SKM-1 treated with dmso at 0.1 percent for 144 hours (cell line): Measurements from ENCODE around the gene OPCML.

Experiments
- DNase-seq: peaks from one replicate; lab custom pipeline; 2025; ENCODE audit not compliant: unreplicated experiment; lab: John Stamatoyannopoulos, UW

The OPCML gene

GRCh38 chr11:133149698-133150097, 382.6 kb downstream of the OPCML start:
- no peak for DNase-seq

GRCh38 chr11:133147625-133148024, 384.7 kb downstream of the OPCML start:
- no peak for DNase-seq

GRCh38 chr11:133146697-133147306, 385.5 kb downstream of the OPCML start:
- DNase-seq = no peak

- no peak for DNase-seq
Measured at GRCh38 chr11:133137939-133138338, 394.4 kb downstream of the OPCML start.

- no peak for DNase-seq
Measured at GRCh38 chr11:133137270-133137669, 395.0 kb downstream of the OPCML start.

GRCh38 chr11:133136376-133136775, 395.9 kb downstream of the OPCML start:
- DNase-seq = no peak

- DNase-seq = no peak
Measured at GRCh38 chr11:133134314-133135173, 397.8 kb downstream of the OPCML start.

GRCh38 chr11:133133606-133134005, 398.7 kb downstream of the OPCML start:
- no peak for DNase-seq

GRCh38 chr11:133133050-133133449, 399.3 kb downstream of the OPCML start:
- no peak for DNase-seq

GRCh38 chr11:133127741-133128140, 404.6 kb downstream of the OPCML start:
- no peak for DNase-seq

- no peak for DNase-seq
Measured at GRCh38 chr11:133123796-133124195, 408.5 kb downstream of the OPCML start.

- no peak for DNase-seq
Measured at GRCh38 chr11:133123366-133123765, 408.9 kb downstream of the OPCML start.

- DNase-seq = no peak
Measured at GRCh38 chr11:133122256-133122655, 410.0 kb downstream of the OPCML start.

- DNase-seq = no peak
Measured at GRCh38 chr11:133118563-133119268, 413.6 kb downstream of the OPCML start.

- no peak for DNase-seq
Measured at GRCh38 chr11:133115099-133115498, 417.2 kb downstream of the OPCML start.

GRCh38 chr11:133107763-133108162, 424.5 kb downstream of the OPCML start:
- DNase-seq = no peak

- DNase-seq = no peak
Measured at GRCh38 chr11:133107136-133107535, 425.2 kb downstream of the OPCML start.

GRCh38 chr11:133106417-133106816, 425.9 kb downstream of the OPCML start:
- DNase-seq = no peak

GRCh38 chr11:133104009-133104744, 428.1 kb downstream of the OPCML start:
- no peak for DNase-seq

- DNase-seq = no peak
Measured at GRCh38 chr11:133096981-133097380, 435.3 kb downstream of the OPCML start.

GRCh38 chr11:133086518-133086917, 445.8 kb downstream of the OPCML start:
- DNase-seq = no peak
